ENCODE results near the gene ENO3. TPM values are rescaled to one million over a fixed set of nuclear protein-coding genes. Genes with fewer than 3 reads are reported as not detected.

Gene ENO3
- polyA plus RNA-seq, 3 donors from 2014 or later: 1.6 to 4.2 (median 4.1) TPM

DNA sequence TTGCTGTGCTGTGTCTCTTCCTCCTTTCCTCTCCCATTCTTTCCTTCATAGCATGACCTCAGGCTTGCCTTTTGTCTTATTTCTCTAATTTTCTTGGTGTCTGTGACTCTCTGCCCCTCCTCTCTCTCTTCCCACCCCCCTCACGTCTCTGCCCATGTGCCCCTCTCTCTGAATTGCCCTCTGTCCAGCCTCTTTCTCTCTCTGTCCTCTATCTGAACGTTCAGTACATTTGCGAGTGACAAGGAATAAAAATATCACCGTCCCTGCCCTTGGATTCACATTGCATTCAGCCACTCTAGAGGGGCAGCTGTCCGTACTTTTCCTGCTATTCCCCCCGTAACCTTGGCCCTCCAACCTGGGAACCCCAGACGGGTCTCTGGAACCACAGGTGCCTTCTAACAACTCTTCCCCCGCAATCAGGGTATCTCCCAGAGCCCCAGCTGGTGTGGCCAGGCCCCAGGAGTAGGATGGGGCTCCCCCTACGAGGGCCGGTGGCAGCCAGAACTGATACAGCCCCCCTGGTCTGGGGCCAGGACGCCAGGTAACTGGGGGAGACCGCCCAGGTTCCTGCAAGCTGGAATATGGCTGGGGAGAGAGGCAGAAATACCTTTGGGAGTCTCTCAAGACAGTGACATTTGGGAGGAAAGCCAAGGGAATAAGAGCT lies 48.6 kb downstream of the ENO3 start:
- no peak for DNase-seq
- H3K9me3 Mint-ChIP-seq: no peaks in the 10 kb centered on the region
- H3K27me3 Mint-ChIP-seq (ENCODE audit: low read depth in 3 of 3): peaks cover 0 to 7% (median 0%) of the 10 kb centered on the region in 3 donors
- peaks cover 6 to 18% (median 10%) of the 10 kb centered on the region in 3 donors for H3K36me3 Mint-ChIP-seq
- peaks cover 15% of the 10 kb centered on the region in 2 donors for H3K4me1 Mint-ChIP-seq
- H3K27ac Mint-ChIP-seq: peak overlapping the region in 3 of 6 donors; percentile 37 to 76 (median 46)
- H3K4me3 Mint-ChIP-seq: peak overlapping the region; percentile 44 to 83 (median 66)

DNA sequence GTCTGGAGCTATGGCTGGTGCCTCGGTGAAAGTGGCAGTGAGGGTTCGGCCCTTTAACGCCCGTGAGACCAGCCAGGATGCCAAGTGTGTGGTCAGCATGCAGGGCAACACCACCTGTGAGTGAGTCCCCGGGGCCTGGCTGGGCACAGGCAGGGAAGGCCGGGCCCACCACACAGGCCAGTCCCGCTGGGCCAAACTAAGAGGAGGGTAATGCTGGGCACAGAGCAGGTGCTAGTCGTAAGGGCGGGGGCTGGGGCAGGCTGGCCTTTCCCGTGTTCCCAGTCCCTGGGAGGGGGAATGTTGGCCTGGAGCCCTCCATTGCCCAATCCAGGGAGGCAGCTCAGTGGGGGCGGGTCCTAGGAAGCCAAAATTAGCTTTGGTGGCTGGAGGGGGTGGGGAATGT lies 49.3 kb downstream of the ENO3 start:
- no peak for DNase-seq
- Mint-ChIP-seq H3K9me3 (no peaks in the 10 kb centered on the region), H3K36me3 (peaks cover 9 to 25% (median 16%) of the 10 kb centered on the region in 3 donors), H3K4me3 (peak overlapping the region in 1 of 5 donors; percentile 63), H3K27me3 (ENCODE audit: low read depth in 3 of 3) (peaks cover 0 to 4% (median 0%) of the 10 kb centered on the region in 3 donors), H3K4me1 (peaks cover 15% of the 10 kb centered on the region in 2 donors), H3K27ac (no peak overlapping the region)

DNA sequence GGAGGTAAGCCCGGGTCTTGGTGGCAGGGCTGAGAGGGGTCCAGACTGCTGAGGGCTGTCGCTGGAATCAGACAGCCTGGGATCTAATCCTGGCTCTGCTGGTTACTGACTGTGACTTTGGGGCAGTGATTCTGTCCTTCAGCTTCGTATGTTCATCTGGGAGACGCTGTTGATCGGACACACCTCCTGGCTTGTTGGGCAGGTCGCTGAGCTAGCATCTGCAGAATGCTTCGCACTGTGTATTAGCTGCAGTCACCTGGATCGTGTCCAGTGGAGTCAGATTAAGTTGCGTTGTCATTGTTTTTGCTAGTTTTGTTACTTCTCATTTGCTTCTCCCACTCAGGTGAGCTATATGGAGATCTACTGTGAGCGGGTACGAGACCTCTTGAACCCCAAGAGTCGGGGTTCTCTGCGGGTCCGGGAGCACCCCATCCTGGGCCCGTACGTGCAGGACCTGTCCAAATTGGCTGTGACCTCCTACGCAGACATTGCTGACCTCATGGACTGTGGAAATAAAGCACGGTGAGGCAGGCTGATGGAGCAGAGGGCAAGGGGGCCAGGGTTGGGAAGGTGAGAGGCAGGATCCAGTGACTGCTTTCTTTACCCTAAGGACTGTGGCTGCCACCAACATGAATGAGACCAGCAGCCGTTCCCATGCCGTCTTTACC lies 51.3 kb downstream of the ENO3 start:
- no peaks in the 10 kb centered on the region for H3K9me3 Mint-ChIP-seq
- no peak overlapping the region for H3K27ac Mint-ChIP-seq
- H3K4me1 Mint-ChIP-seq: peaks cover 8 to 9% of the 10 kb centered on the region in 2 donors
- H3K27me3 Mint-ChIP-seq (ENCODE audit: low read depth in 3 of 3): no peaks in the 10 kb centered on the region
- H3K36me3 Mint-ChIP-seq: peaks cover 12 to 36% (median 19%) of the 10 kb centered on the region in 3 donors
- no peak overlapping the region for H3K4me3 Mint-ChIP-seq
- no peak for DNase-seq

DNA sequence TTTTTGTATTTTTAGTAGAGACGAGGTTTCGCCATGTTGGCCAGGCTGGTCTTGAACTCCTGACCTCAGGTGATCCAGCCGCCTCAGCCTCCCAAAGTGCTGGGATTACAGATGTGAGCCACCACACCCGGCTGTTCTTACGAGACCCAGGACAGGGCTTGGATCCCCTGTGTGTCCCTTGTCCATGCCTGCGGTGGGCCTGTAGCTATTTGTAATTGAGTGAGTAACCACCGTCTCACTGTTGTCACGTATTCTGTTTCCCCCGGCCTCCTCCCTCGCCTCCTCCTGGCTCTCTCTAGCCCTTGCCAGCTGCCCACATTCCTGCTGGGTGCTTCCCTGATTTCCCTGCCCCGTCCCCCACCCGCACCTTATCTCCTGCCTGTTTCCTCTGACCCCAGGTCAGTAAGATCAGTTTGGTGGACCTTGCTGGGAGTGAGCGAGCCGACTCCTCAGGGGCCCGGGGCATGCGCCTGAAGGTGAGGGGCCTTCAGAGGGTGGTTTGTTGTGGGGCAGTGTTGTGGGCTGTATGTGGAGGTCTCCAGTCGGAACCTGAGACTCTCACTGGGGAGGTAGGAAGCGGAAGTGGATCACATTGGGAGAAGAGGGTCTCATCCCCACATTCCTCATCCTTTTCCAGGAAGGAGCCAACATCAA lies 52.4 kb downstream of the ENO3 start:
- peaks cover 8 to 9% of the 10 kb centered on the region in 2 donors for H3K4me1 Mint-ChIP-seq
- no peaks in the 10 kb centered on the region for H3K9me3 Mint-ChIP-seq
- H3K27me3 Mint-ChIP-seq (ENCODE audit: low read depth in 3 of 3): no peaks in the 10 kb centered on the region
- H3K27ac Mint-ChIP-seq: peak overlapping the region in 1 of 6 donors; percentile 40
- DNase-seq: no peak
- peaks cover 17 to 45% (median 19%) of the 10 kb centered on the region in 3 donors for H3K36me3 Mint-ChIP-seq
- H3K4me3 Mint-ChIP-seq: no peak overlapping the region

Other genes with a start within 250 kb of the ENO3 start
- gene PELP1, start 247.0 kb upstream of the ENO3 start, polyA plus RNA-seq: 10 to 100 TPM in 1 of 3 donors, 1 to 10 TPM in 2; 3.8 to 11.1 (median 4.6) TPM
- 10 to 100 TPM; 46.0 to 70.9 (median 60.4) TPM for gene ARRB2, start 240.5 kb upstream of the ENO3 start, polyA plus RNA-seq
- gene MED11, start 219.7 kb upstream of the ENO3 start, polyA plus RNA-seq: 10 to 100 TPM; 26.2 to 52.1 (median 37.6) TPM
- not detected for gene ZMYND15, start 211.3 kb upstream of the ENO3 start, polyA plus RNA-seq
- 1 to 10 TPM; 1.1 to 2.2 (median 1.1) TPM for gene CXCL16, start 211.2 kb upstream of the ENO3 start, polyA plus RNA-seq
- gene TM4SF5, start 179.2 kb upstream of the ENO3 start, polyA plus RNA-seq: not detected
- gene VMO1, start 164.8 kb upstream of the ENO3 start, polyA plus RNA-seq: not detected
- gene GLTPD2, start 162.2 kb upstream of the ENO3 start, polyA plus RNA-seq: under 1 TPM in 2 of 3 donors, not detected in 1; 0.57 to 0.74 TPM
- gene PSMB6, start 155.0 kb upstream of the ENO3 start, polyA plus RNA-seq: 100 to 1,000 TPM; 327 to 701 (median 348) TPM
- gene PLD2, start 144.0 kb upstream of the ENO3 start, polyA plus RNA-seq: 1 to 10 TPM in 1 of 3 donors, under 1 TPM in 1, not detected in 1; 0.78 to 2.0 TPM
- gene MINK1, start 117.8 kb upstream of the ENO3 start, polyA plus RNA-seq: 10 to 100 TPM in 1 of 3 donors, 1 to 10 TPM in 2; 2.0 to 13.5 (median 3.8) TPM
- 1 to 10 TPM in 2 of 3 donors, under 1 TPM in 1; 0.22 to 1.7 (median 1.3) TPM for gene C17orf107, start 51.6 kb upstream of the ENO3 start, polyA plus RNA-seq
- gene CHRNE, start 48.0 kb upstream of the ENO3 start, polyA plus RNA-seq: 1 to 10 TPM; 2.7 to 4.9 (median 3.9) TPM
- gene GP1BA, start 18.8 kb upstream of the ENO3 start, polyA plus RNA-seq: 1 to 10 TPM in 1 of 3 donors, under 1 TPM in 1, not detected in 1; 0.38 to 1.3 TPM
- gene SLC25A11, start 11.1 kb upstream of the ENO3 start, polyA plus RNA-seq: 100 to 1,000 TPM; 139 to 196 (median 139) TPM
- gene RNF167, start 10.9 kb upstream of the ENO3 start, polyA plus RNA-seq: 10 to 100 TPM; 62.3 to 78.2 (median 73.1) TPM
- gene PFN1, start 2.6 kb upstream of the ENO3 start, polyA plus RNA-seq: 1,000 to 10,000 TPM; 3,573 to 4,444 (median 3,740) TPM
- 100 to 1,000 TPM; 117 to 164 (median 155) TPM for gene SPAG7, start 16.7 kb downstream of the ENO3 start, polyA plus RNA-seq
- 10 to 100 TPM in 2 of 3 donors, 1 to 10 TPM in 1; 2.5 to 22.9 (median 12.0) TPM for gene CAMTA2, start 36.6 kb downstream of the ENO3 start, polyA plus RNA-seq
- gene INCA1, start 46.4 kb downstream of the ENO3 start, polyA plus RNA-seq: under 1 TPM in 2 of 3 donors, not detected in 1; 0.29 to 0.35 TPM
- 1 to 10 TPM in 2 of 3 donors, under 1 TPM in 1; 0.76 to 5.7 (median 4.0) TPM for gene KIF1C, start 46.8 kb downstream of the ENO3 start, polyA plus RNA-seq
- gene SLC52A1, start 84.3 kb downstream of the ENO3 start, polyA plus RNA-seq: not detected
- under 1 TPM in 2 of 3 donors, not detected in 1; 0.51 to 0.61 TPM for gene ZFP3, start 127.3 kb downstream of the ENO3 start, polyA plus RNA-seq
- 1 to 10 TPM; 1.8 to 9.8 (median 4.4) TPM for gene ZNF232, start 160.8 kb downstream of the ENO3 start, polyA plus RNA-seq
- under 1 TPM; 0.03 to 0.12 (median 0.03) TPM for gene USP6, start 164.9 kb downstream of the ENO3 start, polyA plus RNA-seq
- gene ZNF594, start 240.7 kb downstream of the ENO3 start, polyA plus RNA-seq: 1 to 10 TPM in 1 of 3 donors, under 1 TPM in 1, not detected in 1; 0.54 to 2.1 TPM

Data from immature natural killer cell (primary cell).